ENCODE results near the gene EDNRB.

DNA sequence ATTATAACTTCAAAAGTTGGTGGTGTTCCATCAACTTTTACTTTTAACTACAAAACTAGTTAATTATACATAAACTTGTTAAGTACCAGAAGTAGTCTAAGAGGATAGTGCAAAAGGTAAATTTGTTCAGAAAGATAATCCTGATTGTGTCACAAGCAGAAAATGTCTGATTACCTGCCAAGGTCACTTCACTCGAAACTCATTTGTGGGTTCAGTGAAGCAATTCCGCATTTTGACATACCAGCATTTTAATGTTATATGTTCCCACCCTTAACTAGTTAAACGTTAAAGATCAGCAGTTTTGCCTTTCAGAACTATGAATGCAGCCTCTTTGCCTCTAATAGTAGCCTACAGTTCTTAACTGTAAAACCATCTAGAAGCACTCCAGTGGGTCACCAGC lies 5.6 kb downstream of the EDNRB start:
- TF ChIP-seq EZH2 (IDR thresholded peaks at IDR 0.05; ENCODE audit: borderline replicate concordance, low read length): no peak
- TF ChIP-seq, protein P1, sequence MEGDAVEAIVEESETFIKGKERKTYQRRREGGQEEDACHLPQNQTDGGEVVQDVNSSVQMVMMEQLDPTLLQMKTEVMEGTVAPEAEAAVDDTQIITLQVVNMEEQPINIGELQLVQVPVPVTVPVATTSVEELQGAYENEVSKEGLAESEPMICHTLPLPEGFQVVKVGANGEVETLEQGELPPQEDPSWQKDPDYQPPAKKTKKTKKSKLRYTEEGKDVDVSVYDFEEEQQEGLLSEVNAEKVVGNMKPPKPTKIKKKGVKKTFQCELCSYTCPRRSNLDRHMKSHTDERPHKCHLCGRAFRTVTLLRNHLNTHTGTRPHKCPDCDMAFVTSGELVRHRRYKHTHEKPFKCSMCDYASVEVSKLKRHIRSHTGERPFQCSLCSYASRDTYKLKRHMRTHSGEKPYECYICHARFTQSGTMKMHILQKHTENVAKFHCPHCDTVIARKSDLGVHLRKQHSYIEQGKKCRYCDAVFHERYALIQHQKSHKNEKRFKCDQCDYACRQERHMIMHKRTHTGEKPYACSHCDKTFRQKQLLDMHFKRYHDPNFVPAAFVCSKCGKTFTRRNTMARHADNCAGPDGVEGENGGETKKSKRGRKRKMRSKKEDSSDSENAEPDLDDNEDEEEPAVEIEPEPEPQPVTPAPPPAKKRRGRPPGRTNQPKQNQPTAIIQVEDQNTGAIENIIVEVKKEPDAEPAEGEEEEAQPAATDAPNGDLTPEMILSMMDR (IDR thresholded peaks at IDR 0.05; ENCODE audit: low read length): no peak
